22Rv1 (cell line): ENCODE results near the gene NDUFA7.

Experiments
- CTCF ChIP-seq: fragments of 450-650 bp; IDR thresholded peaks from 2 replicates; pipeline ENCODE4 v1.5.1; 2017; ENCODE audit warnings: mild to moderate bottlenecking
- ZFX ChIP-seq: fragments of 450-650 bp; IDR thresholded peaks from 2 replicates; pipeline ENCODE4 v1.6.1; 2017; ENCODE audit warnings: antibody characterized with exemption, borderline replicate concordance

GRCh38 chr19:8322638-8322997, 1.4 kb upstream of the NDUFA7 start:
- TF ChIP-seq CTCF (no peak), ZFX (no peak)
